RWPE1 (cell line): Measurements from ENCODE around the gene ARHGAP40.

Experiments used
- CTCF ChIA-PET: fragments of 350-600 bp; sonication (Branson Sonifier 250); formaldehyde crosslinking; extraction: SDS; loops from one replicate; lab custom pipeline; 2021; lab: Yijun Ruan, JAX
- POLR2A ChIA-PET: fragments of 400-600 bp; formaldehyde crosslinking; extraction: SDS; loops from one replicate; lab custom pipeline; 2020; ENCODE audit warnings: antibody characterized with exemption; ENCODE audit not compliant: low non-redundant PET; lab: Yijun Ruan, JAX
- DNase-seq: peaks from one replicate; pipeline ENCODE4 v3.0.0; 2012; ENCODE audit warnings: low spot score
- H3K27ac ChIP-seq: fragments of 450-650 bp; 2 replicates; pipeline ENCODE4 v1.5.1; 2017
- CTCF ChIP-seq: fragments of 450-650 bp; conservative IDR thresholded peaks from 2 replicates; pipeline ENCODE4 v1.5.1; 2017; ENCODE audit warnings: low read depth, mild to moderate bottlenecking

Gene ARHGAP40

GRCh38 chr20:38563802-38564431 lies 37.7 kb upstream of the ARHGAP40 start:
- CTCF ChIA-PET: interaction anchor here (0.6 to 0.8 kb wide), 2 partner anchors 23 to 37 kb away, joined by 3 read pairs; no protein-coding TSS in a partner anchor
- TF ChIP-seq CTCF: no peak
- no peak overlapping the region for H3K27ac ChIP-seq
- POLR2A ChIA-PET: no interaction called here
- no peak for DNase-seq

DNA sequence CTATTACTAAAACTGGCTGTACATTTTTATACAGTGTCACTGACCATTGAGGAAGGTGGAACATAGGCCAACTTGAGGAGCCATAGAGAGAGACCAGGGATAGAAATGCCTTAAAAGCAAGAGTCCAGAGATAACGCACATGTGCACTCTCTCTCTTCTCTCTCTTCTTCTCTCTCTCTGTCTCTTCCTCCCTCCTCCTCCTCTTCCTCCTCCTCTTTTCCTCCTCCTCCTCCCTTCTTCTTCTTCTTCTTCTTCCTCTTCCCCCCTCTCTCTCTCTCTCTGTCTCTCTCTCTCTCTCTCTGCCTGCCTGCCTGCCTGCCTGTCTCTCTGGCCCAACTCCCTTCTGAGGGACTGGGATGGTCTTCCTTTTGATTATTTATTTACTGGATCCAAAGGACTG lies 36.9 kb upstream of the ARHGAP40 start:
- no peak for TF ChIP-seq CTCF
- no peak for DNase-seq
- POLR2A ChIA-PET: no interaction called here
- CTCF ChIA-PET: interaction anchor here (0.6 kb wide), 1 partner anchor 24 kb away, joined by 3 read pairs; no protein-coding TSS in a partner anchor
- no peak overlapping the region for H3K27ac ChIP-seq

- CTCF ChIA-PET: interaction anchor here (0.6 to 0.9 kb wide), 3 partner anchors 24 to 185 kb away, joined by 3 to 5 read pairs (median 3); no protein-coding TSS in a partner anchor
- POLR2A ChIA-PET: interaction anchor here (0.7 kb wide), 1 partner anchor 65 kb away, joined by 5 read pairs; no protein-coding TSS in a partner anchor
- no peak for DNase-seq
- TF ChIP-seq CTCF: no peak
- H3K27ac ChIP-seq: no peak overlapping the region
Observed at GRCh38 chr20:38566036-38566598, 35.5 kb upstream of the ARHGAP40 start.

DNA sequence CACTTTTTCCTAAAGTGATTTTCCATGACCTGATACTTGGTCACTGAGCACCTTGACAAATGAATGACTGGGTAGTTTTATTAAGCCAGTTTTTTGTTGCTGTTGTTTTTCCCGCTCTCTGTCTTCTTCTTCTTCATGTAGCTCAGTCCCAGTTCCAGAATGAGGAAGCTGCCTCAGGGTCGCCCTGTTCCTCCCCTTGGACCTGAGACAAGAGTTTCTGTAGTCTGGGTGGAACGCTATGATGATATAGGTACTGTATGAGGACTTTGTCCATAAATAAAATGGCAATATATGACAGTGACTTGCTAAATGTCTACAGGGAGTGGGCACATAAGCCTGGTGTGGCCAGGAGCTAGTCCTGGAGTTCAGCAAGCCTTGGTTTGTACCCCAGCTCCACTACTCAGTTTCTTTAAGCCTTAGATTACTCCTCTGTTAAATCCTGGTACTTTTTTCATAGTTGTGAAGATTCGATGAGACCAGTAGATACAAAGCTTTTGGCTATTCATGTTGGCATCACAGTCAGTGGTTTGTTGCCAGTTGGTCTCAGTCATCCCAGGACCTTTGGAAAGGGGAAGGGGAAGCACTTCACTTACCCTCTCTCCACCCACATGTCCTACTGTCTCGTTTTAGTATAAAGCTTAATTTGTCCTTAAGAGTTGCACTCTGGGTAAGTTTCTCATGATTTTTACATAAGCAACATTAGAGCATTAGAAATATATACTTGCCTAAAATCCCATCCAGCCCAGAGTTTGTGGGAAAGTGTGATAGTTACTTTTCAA lies 31.7 kb upstream of the ARHGAP40 start:
- H3K27ac ChIP-seq: no peak overlapping the region
- no peak for DNase-seq
- TF ChIP-seq CTCF: no peak
- ChIA-PET CTCF (interaction anchor here (0.5 to 1.5 kb wide), 2 partner anchors 10 to 62 kb away, joined by 3 to 7 read pairs; no protein-coding TSS in a partner anchor), POLR2A (no interaction called here)

DNA sequence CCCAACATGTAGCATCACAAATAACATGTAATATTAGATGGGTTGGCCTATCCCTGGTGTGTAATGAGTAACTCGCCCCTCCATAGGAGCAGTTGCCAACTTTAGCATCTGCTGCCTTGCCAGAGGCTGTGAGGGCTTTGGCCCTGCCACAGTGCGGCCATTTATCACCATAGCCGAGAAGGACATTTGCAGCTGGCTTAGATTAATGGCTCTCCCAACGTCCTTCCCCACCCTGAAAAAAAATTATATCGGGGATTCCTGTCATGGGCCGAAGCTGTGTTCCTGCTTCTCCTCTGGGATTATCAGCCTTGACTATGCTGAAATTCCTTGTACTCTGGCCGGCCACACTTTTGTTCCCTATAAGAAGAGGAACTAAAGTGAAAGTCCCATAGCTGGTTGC lies 28.2 kb upstream of the ARHGAP40 start:
- TF ChIP-seq CTCF: no peak
- ChIA-PET CTCF (no interaction called here), POLR2A (no interaction called here)
- no peak for DNase-seq
- no peak overlapping the region for H3K27ac ChIP-seq

- TF ChIP-seq CTCF: no peak
- DNase-seq: no peak
- ChIA-PET CTCF (interaction anchor here (0.6 to 1.6 kb wide), 2 partner anchors 9 to 308 kb away, joined by 3 to 7 read pairs; no protein-coding TSS in a partner anchor), POLR2A (no interaction called here)
- H3K27ac ChIP-seq: no peak overlapping the region
Observed at GRCh38 chr20:38579219-38579910, 22.2 kb upstream of the ARHGAP40 start.
